Colon (tissue), 2 donors: ENCODE results near the gene OR2V1.
"Not testable (repeated sequence)": the region's sequence is repeated elsewhere in the genome, so short reads cannot be mapped to it uniquely, and the experiment has no call there.

Source experiments
- FAIRE-seq: peaks from 2 replicates; lab custom pipeline; 2012; peaks lifted over from hg19 to GRCh38; lab: Jason Lieb, UNC
- donor health status: control.
- donor health status: control.

The OR2V1 gene

DNA sequence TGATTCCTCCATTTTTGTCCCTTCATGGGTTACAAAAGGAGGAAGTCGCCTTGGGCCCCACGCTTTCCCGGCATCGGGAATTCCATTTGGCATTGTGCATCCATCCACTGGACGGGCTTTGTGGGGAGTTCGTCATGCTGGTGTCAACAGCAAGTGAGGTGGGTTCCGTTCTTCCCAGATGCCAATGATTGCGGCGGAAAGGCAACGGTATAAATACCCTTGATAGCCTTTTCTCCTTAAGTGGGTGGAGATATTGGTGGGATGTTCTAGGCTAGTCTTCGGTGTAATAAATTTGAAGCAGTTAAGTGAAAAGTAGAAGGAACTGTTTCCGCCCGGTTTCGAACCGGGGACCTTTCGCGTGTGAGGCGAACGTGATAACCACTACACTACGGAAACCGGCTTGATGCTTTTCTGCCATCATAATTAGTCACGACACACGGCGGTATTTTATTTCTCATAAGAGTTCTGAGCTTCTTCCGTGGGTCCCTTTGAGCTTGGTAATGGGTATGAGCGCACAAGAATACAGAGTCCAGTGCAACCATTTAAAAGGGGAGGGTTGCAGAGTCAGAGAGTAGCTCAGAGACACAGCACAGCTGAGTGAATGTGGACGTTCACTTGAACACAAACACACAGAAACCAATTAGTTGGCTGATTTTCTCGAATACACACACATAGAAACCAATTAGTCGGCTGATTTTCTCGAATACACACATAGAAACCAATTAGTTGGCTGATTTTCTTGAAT is 28.9 kb downstream of the OR2V1 start:
- not testable (repeated sequence) for FAIRE-seq

DNA sequence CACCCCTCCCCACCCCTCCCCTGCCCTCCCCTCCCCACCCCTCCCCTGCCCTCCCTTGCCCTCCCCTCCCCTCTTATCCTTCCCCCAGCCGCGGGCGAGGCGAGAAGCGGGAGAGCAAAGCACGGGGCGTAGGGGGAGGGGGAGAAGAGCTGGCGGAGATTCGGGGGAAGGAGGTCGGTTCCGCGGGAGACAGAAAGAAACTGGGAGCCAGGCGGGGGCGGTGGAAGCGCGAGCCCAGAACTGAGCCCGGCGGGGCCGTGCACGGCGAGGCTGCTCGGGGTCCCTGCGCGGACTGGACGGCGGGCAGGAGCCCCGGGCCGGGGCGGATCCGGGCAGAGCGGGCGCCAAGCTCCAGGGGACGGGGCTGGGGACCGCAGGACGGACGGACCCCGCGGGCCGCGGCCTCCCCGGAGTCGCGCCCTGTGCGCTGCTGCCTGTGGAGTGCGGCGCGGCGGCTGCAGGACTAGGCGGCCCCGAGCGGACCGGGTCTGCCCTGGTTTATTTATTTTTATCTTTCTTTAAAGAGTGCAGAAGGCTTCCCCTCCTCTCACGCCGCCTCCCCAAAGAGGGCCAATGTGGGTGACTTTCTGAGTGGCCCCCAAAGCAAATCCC is 29.8 kb downstream of the OR2V1 start:
- not testable (repeated sequence) for FAIRE-seq

DNA sequence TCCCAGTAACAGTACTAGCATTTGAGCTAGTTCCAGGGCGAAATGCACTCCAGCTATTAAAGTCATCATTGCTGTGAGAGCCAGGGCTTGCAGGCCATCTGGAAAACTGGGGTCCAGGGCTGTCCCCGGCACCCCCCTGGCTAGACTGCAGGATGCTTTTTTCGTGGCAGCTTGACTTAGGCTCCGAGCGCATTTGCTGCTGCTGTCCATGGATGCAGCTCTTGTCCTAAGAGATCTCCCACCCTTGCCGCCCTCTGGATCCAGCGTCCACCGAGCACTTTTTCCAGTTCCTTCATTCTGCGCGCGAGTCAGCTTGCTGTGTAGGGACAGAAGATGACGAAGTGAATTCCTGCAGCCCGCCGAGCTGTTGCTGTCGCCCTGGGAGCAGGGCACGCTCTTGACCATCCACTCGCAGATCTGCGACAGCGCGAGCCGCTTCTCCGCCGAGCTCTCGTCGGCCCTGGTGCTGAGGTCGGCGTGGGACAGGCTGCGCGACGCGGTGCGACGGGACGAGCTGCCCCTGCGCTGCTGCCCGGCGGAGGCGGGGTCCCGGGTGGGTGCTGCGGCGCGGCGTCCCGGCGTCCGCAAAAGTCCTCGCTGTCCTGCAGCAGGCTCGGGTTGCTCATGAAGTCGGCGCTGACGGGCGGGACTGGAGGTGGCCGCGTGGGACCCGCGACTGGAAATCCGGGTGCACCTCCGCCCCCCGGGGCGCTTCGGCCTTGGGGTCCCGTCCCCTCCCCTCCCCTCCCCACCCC is 30.7 kb downstream of the OR2V1 start:
- no peak for FAIRE-seq

DNA sequence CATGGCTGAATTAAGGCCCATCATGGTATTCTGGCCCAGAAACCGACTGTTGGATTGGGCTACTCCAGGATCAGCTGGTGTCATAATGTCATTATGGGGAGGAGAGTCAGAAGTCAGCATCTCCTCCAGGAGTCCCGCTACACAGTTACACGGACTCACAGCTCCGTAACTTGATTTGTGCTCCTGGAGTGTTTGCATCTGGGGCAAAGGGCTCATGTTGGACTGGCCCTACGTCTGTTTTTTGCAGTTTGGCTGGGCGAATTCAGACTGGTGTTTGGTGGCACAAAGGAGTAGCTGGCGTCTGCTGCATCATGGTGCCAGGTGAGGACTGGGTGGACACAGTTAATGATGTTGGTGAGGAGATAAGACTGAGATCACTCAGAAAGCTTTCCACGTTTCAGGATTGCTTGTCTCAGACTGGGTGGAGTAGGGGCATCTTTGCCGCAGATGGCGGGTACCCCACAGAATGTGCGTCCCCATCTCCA is 31.3 kb downstream of the OR2V1 start:
- FAIRE-seq, result no peak

DNA sequence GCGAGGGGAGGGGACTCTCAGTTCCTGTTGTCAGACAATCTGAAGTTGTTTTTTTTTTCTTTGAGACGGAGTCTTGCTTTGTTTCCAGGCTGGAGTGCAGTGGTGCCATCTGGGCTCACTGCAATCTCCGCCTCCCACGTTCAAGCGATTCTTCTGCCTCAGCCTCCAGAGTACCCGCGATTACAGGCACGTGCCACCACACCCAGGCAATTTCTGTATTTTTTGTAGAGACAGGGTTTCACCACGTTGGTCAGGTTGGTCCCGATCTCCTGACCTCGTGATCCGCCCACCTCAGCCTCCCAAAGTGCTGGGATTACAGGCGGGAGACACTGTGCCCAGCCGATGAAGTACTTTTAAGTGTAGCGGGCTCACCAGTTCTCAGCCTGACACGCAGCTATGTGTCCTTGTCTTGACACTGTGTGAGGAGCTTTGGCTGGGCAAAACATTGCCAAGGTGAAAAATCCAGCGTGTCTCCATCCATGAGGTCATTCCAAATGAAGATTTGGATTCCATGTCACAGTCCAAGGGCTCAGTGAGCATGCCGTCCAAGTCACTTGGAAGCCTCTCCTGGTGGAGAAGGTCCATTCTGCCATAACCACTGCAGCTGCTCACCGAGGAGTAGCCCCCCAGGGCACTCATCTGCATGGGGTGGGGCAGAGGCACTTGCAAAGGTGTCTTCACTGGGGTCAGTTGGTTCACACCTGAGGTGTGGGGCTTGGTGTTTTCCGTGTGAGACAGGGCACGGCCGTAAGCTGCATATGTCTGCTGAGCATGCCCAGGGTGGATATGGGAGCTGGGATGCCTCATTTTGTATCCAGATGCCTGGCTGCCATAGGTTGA is 32.0 kb downstream of the OR2V1 start:
- no peak for FAIRE-seq

DNA sequence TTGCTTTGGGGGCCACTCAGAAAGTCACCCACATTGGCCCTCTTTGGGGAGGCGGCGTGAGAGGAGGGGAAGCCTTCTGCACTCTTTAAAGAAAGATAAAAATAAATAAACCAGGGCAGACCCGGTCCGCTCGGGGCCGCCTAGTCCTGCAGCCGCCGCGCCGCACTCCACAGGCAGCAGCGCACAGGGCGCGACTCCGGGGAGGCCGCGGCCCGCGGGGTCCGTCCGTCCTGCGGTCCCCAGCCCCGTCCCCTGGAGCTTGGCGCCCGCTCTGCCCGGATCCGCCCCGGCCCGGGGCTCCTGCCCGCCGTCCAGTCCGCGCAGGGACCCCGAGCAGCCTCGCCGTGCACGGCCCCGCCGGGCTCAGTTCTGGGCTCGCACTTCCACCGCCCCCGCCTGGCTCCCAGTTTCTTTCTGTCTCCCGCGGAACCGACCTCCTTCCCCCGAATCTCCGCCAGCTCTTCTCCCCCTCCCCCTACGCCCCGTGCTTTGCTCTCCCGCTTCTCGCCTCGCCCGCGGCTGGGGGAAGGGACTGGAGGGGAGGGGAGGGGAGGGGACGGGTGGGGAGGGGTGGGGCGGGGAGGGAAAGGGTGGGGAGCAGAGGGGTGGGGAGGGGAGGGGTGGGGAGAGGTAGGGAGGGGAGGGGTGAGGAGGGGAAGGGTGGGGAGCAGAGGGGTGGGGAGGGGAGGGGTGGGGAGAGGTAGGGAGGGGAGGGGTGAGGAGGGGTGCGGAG is 33.0 kb downstream of the OR2V1 start:
- not testable (repeated sequence) for FAIRE-seq

DNA sequence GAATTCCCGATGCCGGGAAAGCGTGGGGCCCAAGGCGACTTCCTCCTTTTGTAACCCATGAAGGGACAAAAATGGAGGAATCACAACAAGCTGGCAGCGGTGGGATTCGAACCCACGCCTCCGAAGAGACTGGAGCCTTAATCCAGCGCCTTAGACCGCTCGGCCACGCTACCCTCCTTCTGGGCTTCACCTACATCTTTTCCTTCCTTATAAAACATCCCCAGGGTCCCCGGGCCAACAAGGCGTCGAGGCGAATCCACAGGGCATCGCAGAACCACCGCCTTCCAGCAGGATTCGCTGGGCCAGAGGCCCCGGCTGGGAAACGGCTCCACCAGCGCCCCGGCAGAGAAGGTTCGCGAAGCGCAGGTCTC is 33.6 kb downstream of the OR2V1 start:
- not testable (repeated sequence) for FAIRE-seq

DNA sequence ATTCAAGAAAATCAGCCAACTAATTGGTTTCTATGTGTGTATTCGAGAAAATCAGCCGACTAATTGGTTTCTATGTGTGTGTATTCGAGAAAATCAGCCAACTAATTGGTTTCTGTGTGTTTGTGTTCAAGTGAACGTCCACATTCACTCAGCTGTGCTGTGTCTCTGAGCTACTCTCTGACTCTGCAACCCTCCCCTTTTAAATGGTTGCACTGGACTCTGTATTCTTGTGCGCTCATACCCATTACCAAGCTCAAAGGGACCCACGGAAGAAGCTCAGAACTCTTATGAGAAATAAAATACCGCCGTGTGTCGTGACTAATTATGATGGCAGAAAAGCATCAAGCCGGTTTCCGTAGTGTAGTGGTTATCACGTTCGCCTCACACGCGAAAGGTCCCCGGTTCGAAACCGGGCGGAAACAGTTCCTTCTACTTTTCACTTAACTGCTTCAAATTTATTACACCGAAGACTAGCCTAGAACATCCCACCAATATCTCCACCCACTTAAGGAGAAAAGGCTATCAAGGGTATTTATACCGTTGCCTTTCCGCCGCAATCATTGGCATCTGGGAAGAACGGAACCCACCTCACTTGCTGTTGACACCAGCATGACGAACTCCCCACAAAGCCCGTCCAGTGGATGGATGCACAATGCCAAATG is 34.1 kb downstream of the OR2V1 start:
- not testable (repeated sequence) for FAIRE-seq

DNA sequence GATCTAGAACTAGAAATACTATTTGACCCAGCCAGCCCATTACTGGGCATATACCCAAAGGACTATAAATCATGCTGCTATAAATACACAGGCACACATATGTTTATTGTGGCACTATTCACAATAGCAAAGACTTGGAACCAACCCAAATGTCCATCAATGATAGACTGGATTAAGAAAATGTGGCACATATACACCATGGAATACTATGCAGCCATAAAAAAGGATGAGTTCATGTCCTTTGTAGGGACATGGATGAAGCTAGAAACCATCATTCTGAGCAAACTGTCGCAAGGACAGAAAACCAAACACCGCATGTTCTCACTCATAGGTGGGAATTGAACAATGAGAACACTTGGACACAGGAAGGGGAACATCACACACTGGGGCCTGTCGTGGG is 35.8 kb downstream of the OR2V1 start:
- not testable (repeated sequence) for FAIRE-seq

DNA sequence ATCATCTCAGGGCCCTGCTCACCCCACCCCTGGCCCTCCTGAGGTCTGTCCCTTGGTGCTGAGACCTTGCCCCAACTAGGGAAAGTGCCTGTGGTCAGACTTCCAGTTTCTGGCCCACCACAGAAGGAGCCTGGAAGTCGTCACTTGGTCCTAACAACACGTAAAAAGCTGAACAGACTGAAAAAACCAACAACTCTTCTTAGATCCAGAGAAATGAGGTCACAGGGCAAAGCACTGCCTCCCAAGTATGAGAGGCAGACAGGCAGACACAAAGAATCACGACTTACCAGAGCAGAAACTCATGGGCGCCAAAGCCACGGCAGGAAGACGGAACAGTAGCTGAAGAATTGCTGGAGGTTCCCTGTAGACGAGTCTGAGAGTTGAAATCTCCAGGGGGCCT is 38.5 kb downstream of the OR2V1 start:
- FAIRE-seq, result no peak

DNA sequence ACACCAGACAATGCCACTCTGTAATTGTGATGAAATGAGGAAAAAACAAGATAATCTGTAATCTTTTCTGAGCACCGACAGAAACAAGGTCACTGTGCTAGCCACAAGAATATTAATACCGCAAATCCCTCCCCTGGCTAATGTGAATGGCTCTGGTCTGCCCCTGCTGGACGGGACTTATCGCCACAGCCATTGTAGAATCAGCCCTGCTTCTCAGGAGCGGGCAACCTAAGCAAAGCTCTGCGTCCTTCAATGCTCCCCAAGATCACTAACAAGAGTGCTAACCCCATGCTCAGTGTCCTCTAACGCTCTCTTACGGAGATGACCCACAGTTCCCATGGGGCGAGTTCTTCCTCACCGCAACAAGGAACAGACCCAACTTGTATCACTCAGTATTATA is 42.7 kb downstream of the OR2V1 start:
- FAIRE-seq, result no peak

DNA sequence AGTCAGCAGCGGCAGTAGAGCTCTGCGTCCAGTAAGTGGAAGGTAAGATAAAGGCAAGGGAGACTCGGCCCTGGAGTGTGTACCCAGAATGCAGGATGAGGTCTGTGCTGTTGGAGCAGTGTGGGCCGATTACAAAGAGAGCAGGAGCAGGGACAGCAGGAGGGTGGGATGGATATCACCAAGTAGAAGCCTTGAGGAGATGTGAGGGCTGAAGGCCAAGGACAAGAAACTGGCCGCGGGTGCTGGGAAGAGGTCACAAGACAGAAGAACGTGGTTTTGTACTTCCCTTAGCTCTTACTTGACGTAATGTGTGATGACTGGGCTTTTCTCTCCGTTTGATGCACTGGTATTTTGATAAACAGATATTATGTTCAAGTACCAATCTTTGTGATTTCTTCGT is 43.7 kb downstream of the OR2V1 start:
- no peak for FAIRE-seq

DNA sequence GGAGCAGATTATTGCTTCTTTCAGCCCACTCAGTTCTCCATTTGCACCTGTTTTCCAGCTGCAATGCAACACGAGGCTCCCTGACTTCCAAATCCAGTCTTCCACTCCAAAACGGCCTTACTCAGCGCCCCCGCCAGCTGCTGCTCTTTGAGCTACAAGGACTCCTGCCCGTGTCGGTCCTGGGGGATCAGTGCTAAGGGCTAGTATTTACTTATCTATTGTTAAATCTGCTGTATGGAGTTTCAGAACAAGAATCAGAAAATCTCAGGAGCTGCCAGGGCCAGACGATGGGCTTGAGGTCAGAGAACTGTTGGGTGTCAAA is 44.1 kb downstream of the OR2V1 start:
- FAIRE-seq, result no peak

DNA sequence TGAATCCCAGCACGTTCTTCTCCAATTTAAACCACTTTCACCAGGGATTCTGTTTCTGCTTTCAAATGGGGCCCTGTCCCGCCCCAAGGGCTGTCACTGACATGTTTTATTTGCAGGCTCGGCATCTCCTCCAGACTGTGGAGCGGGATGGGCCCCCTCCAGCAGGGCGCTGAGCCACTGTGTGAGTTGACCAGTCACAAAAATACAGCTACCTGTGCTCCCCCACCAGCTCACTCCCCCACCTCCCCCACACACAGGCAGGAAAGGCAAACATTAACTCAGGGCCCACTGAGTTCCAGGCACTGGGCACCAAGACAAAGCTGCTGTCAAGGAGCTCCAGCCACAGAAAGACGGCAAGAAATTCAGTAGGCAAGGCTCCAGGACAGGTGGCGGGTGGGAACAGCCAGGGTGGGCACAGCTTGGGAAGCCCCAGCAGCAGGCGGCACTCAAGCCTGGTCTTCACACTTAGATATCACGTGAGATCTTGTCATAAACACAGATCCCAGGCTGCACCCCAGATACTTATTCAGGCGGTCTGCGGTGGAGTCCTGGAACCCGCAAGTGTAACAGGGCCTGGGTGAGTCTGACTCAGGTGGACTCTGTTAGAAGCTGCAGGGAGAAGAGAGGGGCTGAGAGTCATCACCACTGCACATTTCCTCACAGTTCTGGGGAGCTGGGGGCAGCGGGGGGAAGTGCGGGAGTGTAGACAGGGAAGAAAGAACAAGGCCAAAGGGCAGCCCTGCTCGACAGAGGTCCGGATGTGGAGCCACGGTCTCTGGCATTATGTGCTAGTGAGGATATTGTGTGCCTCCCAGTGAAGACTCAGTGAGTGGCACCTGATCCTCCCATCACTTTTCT is 44.7 kb downstream of the OR2V1 start:
- FAIRE-seq, result no peak

DNA sequence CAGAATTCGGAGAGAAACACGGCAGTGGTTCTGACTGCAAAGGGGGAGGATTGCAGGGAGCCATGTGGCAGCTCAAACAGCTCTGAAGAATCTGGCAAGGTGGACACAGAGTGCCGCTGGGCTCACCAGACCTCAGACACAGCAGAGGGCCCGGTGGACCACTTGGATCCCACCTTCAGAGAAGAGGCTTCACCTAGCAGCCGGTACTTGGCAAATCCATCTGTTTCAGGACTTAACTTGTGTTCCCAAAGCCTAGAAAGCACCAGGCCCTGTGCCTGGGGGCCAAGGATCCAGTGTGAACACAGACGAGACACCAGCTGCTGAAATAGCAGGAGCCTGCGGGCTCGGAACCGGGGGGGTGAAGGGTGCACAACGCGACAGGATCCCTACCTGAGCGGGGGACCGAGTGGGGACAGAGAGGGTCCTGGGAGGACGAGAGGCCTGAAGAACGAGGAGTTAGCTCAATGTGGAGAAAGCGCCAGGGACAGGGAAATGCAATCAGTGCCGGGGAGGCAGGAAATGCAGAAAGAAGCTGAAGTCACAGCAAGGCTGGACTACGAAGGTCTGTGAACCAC is 46.3 kb downstream of the OR2V1 start:
- FAIRE-seq, result no peak

DNA sequence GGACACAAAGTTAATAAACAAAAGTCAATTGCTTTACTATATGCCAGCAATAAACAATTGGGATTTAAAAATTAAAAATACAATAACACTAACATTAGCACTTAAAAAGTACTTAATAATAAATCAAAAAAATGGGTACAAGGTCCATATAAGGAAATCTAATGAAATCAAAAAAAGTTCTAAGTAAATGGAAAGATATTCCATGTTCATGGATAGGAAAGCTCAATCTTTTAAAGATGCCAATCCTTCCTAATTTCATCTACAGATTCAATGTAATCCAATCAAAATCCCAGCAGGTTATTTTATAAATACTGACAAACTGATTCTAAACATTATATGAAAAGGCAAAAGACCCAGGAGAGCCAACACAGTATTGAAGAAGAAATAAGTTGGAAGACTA is 49.0 kb downstream of the OR2V1 start:
- FAIRE-seq, result no peak

DNA sequence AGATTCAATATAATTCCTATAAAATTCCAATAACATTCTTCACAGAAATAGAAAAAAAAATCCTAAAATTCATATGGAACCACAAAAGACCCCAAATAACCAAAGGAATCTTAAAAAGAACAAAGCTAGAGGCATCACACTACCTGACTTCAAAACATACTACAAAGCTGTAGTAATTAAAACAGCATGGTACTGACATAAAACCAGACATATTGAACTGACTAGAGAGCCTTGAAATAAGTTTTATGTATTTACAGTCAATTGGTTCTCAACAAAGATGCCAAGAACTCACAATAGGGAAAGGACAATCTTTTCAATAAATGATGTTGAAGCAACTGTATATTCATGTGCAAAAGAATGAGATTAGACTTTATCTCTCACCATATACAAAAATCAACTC is 54.0 kb downstream of the OR2V1 start:
- no peak for FAIRE-seq
